RWPE2 (cell line): Measurements from ENCODE around the gene SIGLEC12.

Experiments
- ATAC-seq: fragments of 200-7000 bp; cut with Tn5 transposase; 3 replicates; pipeline ENCODE4 v1.9.1; 2021; ENCODE audit warnings: low read depth
- DNase-seq: peaks from one replicate; pipeline ENCODE4 v3.0.0-alpha.2; 2020; ENCODE audit warnings: low spot score
- H3K27ac ChIP-seq: fragments of 450-650 bp; 2 replicates; pipeline ENCODE4 v1.5.1; 2017; ENCODE audit warnings: mild to moderate bottlenecking; ENCODE audit not compliant: poor library complexity, severe bottlenecking
- H3K27me3 ChIP-seq: fragments of 250-450 bp; sonication (Bioruptor Pico); 2 replicates; pipeline ENCODE4 v1.5.1; 2021; ENCODE audit warnings: mild to moderate bottlenecking, moderate library complexity; ENCODE audit not compliant: insufficient read depth, poor library complexity, severe bottlenecking
- H3K36me3 ChIP-seq: fragments of 250-450 bp; sonication (Bioruptor Pico); 2 replicates; pipeline ENCODE4 v1.5.1; 2020; ENCODE audit warnings: low read depth, mild to moderate bottlenecking, moderate library complexity
- H3K4me1 ChIP-seq: fragments of 250-450 bp; sonication (Bioruptor Pico); 2 replicates; pipeline ENCODE4 v1.5.1; 2021; ENCODE audit warnings: mild to moderate bottlenecking, moderate library complexity; ENCODE audit not compliant: insufficient read depth, poor library complexity, severe bottlenecking
- H3K4me3 ChIP-seq: fragments of 250-450 bp; sonication (Bioruptor Pico); 2 replicates; pipeline ENCODE4 v1.5.1; 2021; ENCODE audit warnings: mild to moderate bottlenecking, moderate library complexity; ENCODE audit not compliant: severe bottlenecking
- H3K9me3 ChIP-seq: fragments of 250-450 bp; sonication (Bioruptor Pico); 2 replicates; pipeline ENCODE4 v1.5.1; 2021; ENCODE audit warnings: mild to moderate bottlenecking, moderate library complexity; ENCODE audit not compliant: severe bottlenecking
- CTCF ChIP-seq: fragments of 450-650 bp; IDR thresholded peaks from one replicate; pipeline ENCODE4 v1.5.1; 2017; ENCODE audit warnings: mild to moderate bottlenecking, moderate library complexity; ENCODE audit not compliant: poor library complexity, severe bottlenecking

SIGLEC12 gene

DNA sequence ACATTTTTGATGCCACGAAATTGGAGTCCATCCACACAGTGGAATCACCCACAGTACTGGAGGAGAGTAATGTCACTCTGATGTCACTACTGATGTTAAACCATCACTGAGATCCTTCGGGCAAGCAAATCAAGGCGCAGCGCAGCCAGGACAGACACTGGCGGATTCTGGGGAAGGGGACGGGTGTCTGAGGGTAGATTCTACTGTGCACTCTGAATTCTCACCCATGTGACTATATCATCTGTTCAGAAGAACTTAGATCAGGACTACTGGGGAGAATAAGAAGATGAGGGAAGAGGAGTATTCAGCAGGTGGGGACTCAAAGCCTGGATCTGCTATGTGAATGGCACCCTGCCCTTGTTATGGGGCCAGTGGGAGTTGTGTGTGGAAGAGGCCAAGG lies 42.4 kb upstream of the SIGLEC12 start:
- no peak overlapping the region for H3K4me3 ChIP-seq
- H3K36me3 ChIP-seq: no peaks in the 10 kb centered on the region
- H3K9me3 ChIP-seq: no peaks in the 10 kb centered on the region
- H3K4me1 ChIP-seq: no peaks in the 10 kb centered on the region
- DNase-seq (no peak), ATAC-seq (no peak)
- H3K27me3 ChIP-seq: peaks cover 8% of the 10 kb centered on the region
- H3K27ac ChIP-seq: no peak overlapping the region
- TF ChIP-seq CTCF: no peak

GRCh38 chr19:51542699-51543098 lies 41.1 kb upstream of the SIGLEC12 start:
- no peak overlapping the region for H3K4me3 ChIP-seq
- no peak overlapping the region for H3K27ac ChIP-seq

DNA sequence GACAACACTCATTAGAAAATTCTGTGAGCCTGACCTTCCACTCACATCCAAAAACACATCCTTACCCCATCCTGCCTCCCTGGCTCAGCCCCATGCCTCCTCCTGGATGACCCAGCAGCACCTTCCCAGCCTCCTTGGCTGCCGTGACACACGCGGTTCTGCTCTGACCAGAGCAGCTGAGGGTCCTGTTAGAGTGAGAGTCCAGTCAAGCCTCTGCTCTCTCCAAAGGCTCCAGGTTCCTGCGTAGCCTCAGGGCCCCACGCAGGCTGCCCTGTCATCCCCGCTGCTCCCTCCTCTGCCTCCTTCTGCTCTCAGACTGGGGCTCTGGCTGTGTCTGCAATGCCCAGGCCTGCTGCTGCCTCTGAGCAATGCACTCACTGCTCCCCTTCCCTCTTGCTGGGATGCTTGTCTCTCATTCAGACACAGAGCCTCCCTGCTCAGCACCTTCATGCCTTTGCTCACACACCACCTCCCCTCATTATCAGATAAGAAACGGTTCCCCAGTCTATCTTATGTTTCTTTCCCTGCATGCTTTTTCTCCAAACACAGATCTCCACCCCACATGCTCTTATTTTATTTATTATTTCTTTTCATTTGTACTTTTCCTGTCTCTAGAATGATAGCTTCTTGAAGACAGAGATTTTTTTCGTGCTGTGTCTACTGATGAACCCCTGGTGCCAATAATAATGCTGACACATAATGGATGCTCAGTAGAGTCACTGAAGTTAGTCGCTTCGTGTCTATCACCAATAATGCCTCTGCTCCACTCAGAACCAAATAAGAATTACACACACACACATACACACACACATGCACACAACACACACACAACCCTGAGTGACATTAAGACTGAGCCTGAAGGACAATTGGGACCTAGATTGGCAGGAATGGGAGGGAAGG lies 40.1 kb upstream of the SIGLEC12 start:
- Histone ChIP-seq H3K9me3 (no peaks in the 10 kb centered on the region), H3K4me1 (no peaks in the 10 kb centered on the region), H3K27me3 (peaks cover 16% of the 10 kb centered on the region), H3K27ac (no peak overlapping the region), H3K4me3 (no peak overlapping the region), H3K36me3 (no peaks in the 10 kb centered on the region)
- 0 out of 3 replicates have a peak, but pooled peaks have one; percentile 19 for ATAC-seq
- no peak for TF ChIP-seq CTCF
- DNase-seq: no peak

More at GRCh38 chr19:51542699-51543098, 41.1 kb upstream of the SIGLEC12 start:
- Histone ChIP-seq H3K4me1 (no peaks in the 10 kb centered on the region), H3K36me3 (no peaks in the 10 kb centered on the region), H3K9me3 (no peaks in the 10 kb centered on the region), H3K27me3 (peaks cover 16% of the 10 kb centered on the region)
- no peak for TF ChIP-seq CTCF
- DNase-seq (no peak), ATAC-seq (no peak)

DNA sequence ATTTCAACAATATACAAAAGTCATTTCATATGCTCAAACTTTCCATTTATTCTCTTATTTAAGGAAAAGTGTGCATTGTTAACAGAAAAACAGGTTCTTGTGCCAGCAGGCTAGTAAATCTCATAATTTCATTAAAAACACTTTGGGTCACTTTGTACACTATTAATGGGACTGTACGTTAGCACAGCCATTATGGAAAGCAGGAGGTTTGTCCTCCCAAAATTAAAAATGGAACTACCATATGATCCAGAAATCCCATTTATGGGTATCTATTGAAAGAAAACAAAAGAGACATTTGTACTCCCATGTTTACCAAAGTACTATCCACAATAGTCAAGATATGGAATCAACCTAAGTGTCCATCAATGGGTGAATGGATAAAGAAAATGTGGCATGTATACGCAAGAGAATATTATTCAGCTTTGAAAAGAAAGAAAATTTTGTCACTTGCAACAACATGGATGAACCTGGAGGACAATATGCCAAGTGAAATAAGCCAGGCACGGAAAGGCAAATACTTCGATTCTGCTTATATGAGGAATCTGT lies 38.3 kb upstream of the SIGLEC12 start:
- peaks cover 23% of the 10 kb centered on the region for H3K27me3 ChIP-seq
- H3K9me3 ChIP-seq: no peaks in the 10 kb centered on the region
- H3K4me1 ChIP-seq: no peaks in the 10 kb centered on the region
- no peak overlapping the region for H3K4me3 ChIP-seq
- no peaks in the 10 kb centered on the region for H3K36me3 ChIP-seq
- DNase-seq (no peak), ATAC-seq (no peak)
- no peak for TF ChIP-seq CTCF
- H3K27ac ChIP-seq: no peak overlapping the region

GRCh38 chr19:51535535-51535934 lies 33.9 kb upstream of the SIGLEC12 start:
- no peaks in the 10 kb centered on the region for H3K4me1 ChIP-seq
- no peak overlapping the region for H3K27ac ChIP-seq
- H3K9me3 ChIP-seq: no peaks in the 10 kb centered on the region
- TF ChIP-seq CTCF: no peak
- peaks cover 55% of the 10 kb centered on the region for H3K27me3 ChIP-seq
- no peak for ATAC-seq
- DNase-seq: no peak
- no peaks in the 10 kb centered on the region for H3K36me3 ChIP-seq
- H3K4me3 ChIP-seq: no peak overlapping the region
